Ovary (tissue), 3 donors: Measurements from ENCODE around the gene LYSMD3.
"Not testable (repeated sequence)": the region's sequence is repeated elsewhere in the genome, so short reads cannot be mapped to it uniquely, and the experiment has no call there.

ENCODE experiments used
- CTCF ChIP-seq, 3 donors: fragments of 450-650 bp in 2 of 3; fragments of 200-600 bp in 1 of 3; IDR thresholded peaks; one replicate each; pipeline versions ENCODE4 v1.5.1 to v1.8.0; 2016 to 2022; ENCODE audit warnings: antibody characterized with exemption in 3 of 3, mild to moderate bottlenecking in 1 of 3
- EP300 ChIP-seq: sonication (generic); formaldehyde crosslinking; IDR thresholded peaks from one replicate; pipeline ENCODE4 v1.6.1; 2017; ENCODE audit warnings: antibody characterized with exemption
- POLR2A ChIP-seq: fragments of 450-650 bp; IDR thresholded peaks from one replicate; pipeline ENCODE4 v1.6.1; 2017; ENCODE audit warnings: antibody characterized with exemption, mild to moderate bottlenecking, moderate library complexity
- donor health status: DM: no; HTN: no; CAD: no.

DNA sequence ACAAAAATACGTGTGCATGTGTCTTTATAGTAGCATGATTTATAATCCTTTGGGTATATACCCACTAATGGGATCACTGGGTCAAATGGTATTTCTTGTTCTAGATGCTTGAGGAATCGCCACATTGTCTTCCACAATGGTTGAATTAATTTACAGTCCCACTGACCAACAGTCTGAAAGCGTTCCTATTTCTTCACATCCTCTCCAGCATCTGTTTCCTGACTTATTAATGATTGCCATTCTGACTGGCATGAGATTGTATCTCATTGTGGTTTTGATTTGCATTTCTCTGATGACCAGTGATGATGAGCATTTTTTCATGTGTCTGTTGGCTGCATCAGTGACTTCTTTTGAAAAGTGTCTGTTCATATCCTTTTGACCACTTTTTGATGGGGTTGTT lies 47.2 kb upstream of the LYSMD3 start:
- TF ChIP-seq CTCF (IDR thresholded peaks at IDR 0.05); EP300; POLR2A: not testable (repeated sequence)
